Spleen (tissue), 11 donors: ENCODE data around the gene CTBP1. TPM values are rescaled to one million over a fixed set of nuclear protein-coding genes. Genes with fewer than 3 reads are reported as not detected.

ENCODE experiments used
- DNase-seq: peaks from one replicate; pipeline ENCODE4 v3.0.0-alpha.2; 2020
- H3K27ac ChIP-seq, 8 donors: fragments of 200-600 bp; sonication (generic) in 7 of 8; 1 replicate in 4 of 8; 2 replicates in 4 of 8; pipeline versions ENCODE4 v1.5.0 to v1.8.0; 2016 to 2021; ENCODE audit warnings: inconsistent platforms in 4 of 8, mild to moderate bottlenecking in 4 of 8, moderate library complexity in 1 of 8
- H3K27me3 ChIP-seq, 7 donors: fragments of 200-600 bp; sonication (generic) in 6 of 7; replicated peaks in 1 of 7; 1 replicate in 4 of 7; 2 replicates in 3 of 7; pipeline versions ENCODE4 v1.5.0 to v1.8.0; 2016 to 2021; ENCODE audit warnings: inconsistent platforms in 3 of 7, mild to moderate bottlenecking in 1 of 7
- H3K36me3 ChIP-seq, 6 donors: fragments of 200-600 bp; sonication (generic) in 5 of 6; 1 replicate in 4 of 6; 2 replicates in 2 of 6; pipeline versions ENCODE4 v1.5.0 to v1.8.0; 2016 to 2021; ENCODE audit warnings: inconsistent platforms in 2 of 6
- H3K4me1 ChIP-seq, 6 donors: fragments of 200-600 bp; sonication (generic) in 5 of 6; 1 replicate in 3 of 6; 2 replicates in 3 of 6; pipeline versions ENCODE4 v1.5.0 to v1.8.0; 2016 to 2021; ENCODE audit warnings: inconsistent platforms in 3 of 6
- H3K4me3 ChIP-seq, 8 donors: fragments of 200-600 bp; sonication (generic) in 7 of 8; 1 replicate in 4 of 8; 2 replicates in 4 of 8; pipeline versions ENCODE4 v1.5.0 to v1.8.0; 2016 to 2021; ENCODE audit warnings: inconsistent platforms in 4 of 8, mild to moderate bottlenecking in 4 of 8, moderate library complexity in 2 of 8
- H3K9me3 ChIP-seq, 8 donors: fragments of 200-600 bp; sonication (generic) in 7 of 8; 1 replicate in 4 of 8; 2 replicates in 4 of 8; pipeline versions ENCODE4 v1.5.0 to v1.8.0; 2016 to 2021; ENCODE audit warnings: inconsistent platforms in 4 of 8
- CTCF ChIP-seq, 11 experiments: fragments of 200-600 bp in 7 of 11; fragments of 450-650 bp in 4 of 11; sonication (generic) in 4 of 11; IDR thresholded peaks in 8 of 11; conservative IDR thresholded peaks in 3 of 11; 1 replicate in 7 of 11; 2 replicates in 4 of 11; pipeline versions ENCODE4 v1.4.0 to v1.8.0; 2016 to 2021; ENCODE audit warnings: antibody characterized with exemption in 11 of 11, inconsistent platforms in 4 of 11, mild to moderate bottlenecking in 1 of 11
- POLR2A ChIP-seq, 3 donors: fragments of 450-650 bp; IDR thresholded peaks; one replicate each; pipeline ENCODE4 v1.5.1; 2017; ENCODE audit warnings: antibody characterized with exemption in 3 of 3, mild to moderate bottlenecking in 1 of 3
- POLR2AphosphoS5 ChIP-seq, 3 donors: sonication (generic); formaldehyde crosslinking; IDR thresholded peaks; one replicate each; pipeline ENCODE4 v1.5.1; 2017; ENCODE audit warnings: antibody characterized with exemption in 3 of 3
- WGBS, 5 donors: extraction: QIAGEN DNeasy Blood & Tissue Kit in 3 of 5; methylation state at CpG; one replicate each; pipeline versions ENCODE4 v1.1.5 to v1.1.7; 2013 to 2018; 5-methylcytosine and 5-hydroxymethylcytosine counted together
- intact Hi-C: fragments of 100-400 bp; cut with DNase I; formaldehyde crosslinking; loops from one replicate; pipeline ENCODE4 v1.15.0; 2023; ENCODE audit warnings: low total_unique reads
- polyA plus RNA-seq, 3 donors: library from polyadenylated mRNA; stranded (reverse); fragments of 200-250 nt; gene quantifications; one replicate each; pipeline ENCODE4 v1.2.1, GENCODE V29; 2013
- total RNA-seq, 7 donors: library from RNA; depleted of rRNA in 3 of 7; stranded (reverse); fragments of >200 nt in 3 of 7; fragmentation: NEBNext Ultra II Directional in 4 of 7; extraction: Animal tissue kit (Norgen Biotek cat#: 25700) in 4 of 7; gene quantifications; one replicate each; pipeline versions ENCODE4 v1.1.0 to v1.2.1, GENCODE V29; 2016 to 2021
- donor health status: healthy with polysubstance abuse.
- donor health status: DM: no; HTN: no; CAD: no; lungs with moderate emphysema.
- donor health status: DM: no; HTN: no; CAD: no.
- donor health status: Bipolar disorder and iron deficiency.
- donor health status: healthy.
- donor health status: DM: no; HTN: no; CAD: no.
- donor health status: DM: yes; HTN: yes; CAD: no.

Gene CTBP1
- total and polyA plus RNA-seq, 10 donors: 101 to 226 (median 187) TPM

DNA sequence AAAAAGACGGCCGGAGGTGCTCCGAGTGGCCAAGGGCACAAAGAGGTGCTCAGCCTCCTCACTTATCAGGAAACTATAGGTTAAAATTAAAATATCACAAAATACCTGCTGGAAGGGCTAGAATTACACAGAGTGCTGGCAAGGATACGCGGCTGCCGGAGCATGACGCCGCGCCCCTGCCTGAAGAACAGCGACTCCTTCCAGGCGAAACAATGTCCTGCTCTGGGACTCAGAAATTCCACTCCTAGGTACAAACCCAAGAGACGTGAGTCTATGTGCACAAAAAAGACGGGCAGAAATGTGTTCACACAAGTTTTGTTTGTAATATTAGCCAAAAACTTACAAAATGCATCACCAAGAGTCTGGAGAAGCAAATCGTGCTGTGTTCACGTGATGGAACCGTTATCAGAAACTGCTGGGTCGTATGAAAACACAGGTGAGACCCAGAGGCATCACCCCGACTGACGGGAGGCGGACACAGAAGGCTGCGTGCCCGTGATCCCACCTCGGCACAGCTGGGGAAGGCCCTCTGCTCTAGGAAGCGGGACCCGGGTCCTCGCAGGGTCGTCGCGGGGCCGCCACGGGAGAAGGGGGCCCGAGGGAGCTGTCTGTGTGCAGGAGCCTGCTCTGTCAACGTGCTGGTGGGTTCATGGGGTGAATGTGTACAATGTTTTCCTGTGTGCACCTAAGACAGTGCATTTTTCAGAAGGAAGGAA lies 27.6 kb downstream of the CTBP1 start:
- Histone ChIP-seq H3K9me3 (no peaks in the 10 kb centered on the region), H3K27ac (no peak overlapping the region), H3K4me3 (no peak overlapping the region), H3K36me3 (peaks cover 5 to 90% (median 55%) of the 10 kb centered on the region in 6 donors), H3K4me1 (peaks cover 34 to 83% (median 43%) of the 10 kb centered on the region in 6 donors), H3K27me3 (no peaks in the 10 kb centered on the region)
- intact Hi-C loops: no loop called here
- no peak for TF ChIP-seq POLR2A (IDR thresholded peaks at IDR 0.05)
- peak in 1 of 3 donors; percentile 54 for TF ChIP-seq POLR2AphosphoS5 (IDR thresholded peaks at IDR 0.05)
- TF ChIP-seq CTCF (IDR thresholded peaks at IDR 0.05 in 8 of 11, conservative IDR thresholded peaks at IDR 0.05 in 3 of 11): no peak
- DNase-seq: no peak
- 90 to 92% (median 90%) methylated on average over 33 of the region's 33 CpGs for WGBS, 5 donors

DNA sequence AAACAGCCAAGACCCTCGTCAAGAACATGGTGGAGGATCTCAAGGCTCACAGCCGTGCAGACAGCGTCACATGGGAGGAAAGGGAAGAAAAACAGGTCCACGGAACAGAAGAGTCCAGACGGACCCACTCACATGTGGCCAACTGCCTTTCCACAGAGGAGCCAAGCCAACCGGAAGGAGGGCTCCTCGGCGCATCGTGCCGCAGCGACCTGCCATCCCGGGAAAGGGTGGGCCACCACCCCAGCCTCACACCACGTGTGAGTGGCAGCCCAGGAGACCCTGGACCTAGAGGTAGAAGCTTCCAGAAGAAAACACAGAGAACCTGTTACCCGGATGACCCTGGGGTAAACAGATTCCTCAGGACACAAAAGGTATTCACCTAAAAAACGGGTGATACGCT lies 28.4 kb downstream of the CTBP1 start:
- DNase-seq: no peak
- 92 to 96% (median 95%) methylated on average over 16 of the region's 16 CpGs for WGBS, 5 donors
- intact Hi-C loops: no loop called here
- Histone ChIP-seq H3K4me3 (no peak overlapping the region), H3K36me3 (peaks cover 5 to 90% (median 54%) of the 10 kb centered on the region in 6 donors), H3K4me1 (peaks cover 39 to 83% (median 47%) of the 10 kb centered on the region in 6 donors), H3K27ac (no peak overlapping the region), H3K27me3 (no peaks in the 10 kb centered on the region), H3K9me3 (no peaks in the 10 kb centered on the region)
- TF ChIP-seq POLR2AphosphoS5 (IDR thresholded peaks at IDR 0.05) (peak in 1 of 3 donors; percentile 43), POLR2A (IDR thresholded peaks at IDR 0.05) (no peak), CTCF (IDR thresholded peaks at IDR 0.05 in 8 of 11, conservative IDR thresholded peaks at IDR 0.05 in 3 of 11) (no peak)

DNA sequence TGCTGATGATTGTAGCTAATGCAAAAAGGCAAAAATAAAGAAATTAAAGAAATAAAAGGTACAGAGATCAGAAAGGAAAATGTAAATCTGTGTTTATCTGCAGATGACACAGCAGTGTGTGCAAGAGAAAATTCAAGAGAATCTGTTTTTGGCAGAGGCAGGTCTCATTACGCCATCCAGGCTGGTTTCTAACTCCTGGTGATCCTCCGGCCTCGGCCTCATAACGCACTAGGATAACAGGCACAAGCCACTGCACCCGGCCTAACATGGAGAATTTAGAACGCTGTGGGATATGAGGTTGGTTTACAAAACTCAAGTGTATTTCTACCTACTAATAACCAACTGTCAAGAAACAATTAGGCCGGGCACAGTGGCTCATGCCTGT lies 29.4 kb downstream of the CTBP1 start:
- Histone ChIP-seq H3K4me3 (peak overlapping the region in 1 of 8 donors; percentile 38), H3K27ac (peak overlapping the region in 7 of 8 donors; percentile 2 to 85 (median 70)), H3K36me3 (peaks cover 3 to 90% (median 54%) of the 10 kb centered on the region in 6 donors), H3K9me3 (no peaks in the 10 kb centered on the region), H3K4me1 (peaks cover 40 to 89% (median 57%) of the 10 kb centered on the region in 6 donors), H3K27me3 (no peaks in the 10 kb centered on the region)
- TF ChIP-seq CTCF (IDR thresholded peaks at IDR 0.05 in 8 of 11, conservative IDR thresholded peaks at IDR 0.05 in 3 of 11) (no peak), POLR2A (IDR thresholded peaks at IDR 0.05) (no peak), POLR2AphosphoS5 (IDR thresholded peaks at IDR 0.05) (no peak)
- DNase-seq: no peak
- intact Hi-C loops: no loop called here
- 61 to 87% (median 82%) methylated on average over 7 of the region's 7 CpGs for WGBS, 5 donors
